Neural cell (in vitro differentiated cells): ENCODE data around the gene STC2. TPM values are rescaled to one million over a fixed set of nuclear protein-coding genes. Genes with fewer than 3 reads are reported as not detected.

Experiments used
- H2AFZ ChIP-seq: fragments of 200-600, 300-800 bp; sonication (generic), shearing (Covaris generic); 2 replicates; pipeline ENCODE4 v1.6.0; 2014; ENCODE audit warnings: low read depth, mild to moderate bottlenecking, antibody characterized with exemption, low read length, moderate library complexity
- H3F3A ChIP-seq: fragments of 200-600 bp; shearing (Covaris generic); 2 replicates; pipeline ENCODE4 v1.6.1; 2016; ENCODE audit warnings: mild to moderate bottlenecking, moderate library complexity, mixed read lengths, antibody characterized with exemption, low read length; ENCODE audit not compliant: insufficient read depth, poor library complexity, severe bottlenecking
- H3K27ac ChIP-seq: fragments of 200-600, 300-800 bp; sonication (generic), shearing (Covaris generic); 2 replicates; pipeline ENCODE4 v1.5.1; 2014; ENCODE audit warnings: mild to moderate bottlenecking, low read length, moderate library complexity
- H3K27me3 ChIP-seq: fragments of 300-800, 200-600 bp; sonication (generic), shearing (Covaris generic); 2 replicates; pipeline ENCODE4 v1.6.0; 2014; ENCODE audit warnings: mild to moderate bottlenecking, low read depth, low read length, moderate library complexity; ENCODE audit not compliant: insufficient read depth
- H3K36me3 ChIP-seq: fragments of 300-800, 200-600 bp; sonication (generic), shearing (Covaris generic); 2 replicates; pipeline ENCODE4 v1.5.1; 2014; ENCODE audit warnings: mild to moderate bottlenecking, antibody characterized with exemption, low read length, moderate library complexity; ENCODE audit not compliant: insufficient read depth
- H3K4me2 ChIP-seq: fragments of 300-800, 200-600 bp; sonication (generic), shearing (Covaris generic); 2 replicates; pipeline ENCODE4 v1.6.0; 2014; ENCODE audit warnings: mild to moderate bottlenecking, low read length
- H3K4me3 ChIP-seq: fragments of 300-800, 200-600 bp; sonication (generic), shearing (Covaris generic); 2 replicates; pipeline ENCODE4 v1.5.1; 2014; ENCODE audit warnings: mild to moderate bottlenecking, low read length, moderate library complexity
- H3K79me2 ChIP-seq: fragments of 200-600 bp; shearing (Covaris generic); replicated peaks from 2 replicates; pipeline ENCODE4 v1.6.0; 2014; ENCODE audit warnings: mild to moderate bottlenecking, low read length, moderate library complexity; ENCODE audit not compliant: insufficient read depth
- H3K9ac ChIP-seq: fragments of 300-800, 200-600 bp; sonication (generic), shearing (Covaris generic); 2 replicates; pipeline ENCODE4 v1.6.1; 2016; ENCODE audit warnings: mild to moderate bottlenecking, low read length, mixed read lengths
- H3K9me2 ChIP-seq: fragments of 200-600 bp; shearing (Covaris generic); 2 replicates; pipeline ENCODE4 v1.6.1; 2016; ENCODE audit warnings: mild to moderate bottlenecking, low read length, mixed read lengths; ENCODE audit not compliant: insufficient read depth
- H3K9me3 ChIP-seq: fragments of 200-600, 300-800 bp; sonication (generic), shearing (Covaris generic); 2 replicates; pipeline ENCODE4 v1.6.1; 2016; ENCODE audit warnings: mild to moderate bottlenecking, mixed run types, low read length, moderate library complexity, mixed read lengths
- H4K20me1 ChIP-seq: fragments of 200-600 bp; shearing (Covaris generic); 2 replicates; pipeline ENCODE4 v1.6.1; 2016; ENCODE audit warnings: mild to moderate bottlenecking, mixed run types; ENCODE audit not compliant: insufficient read depth
- EP300 ChIP-seq: fragments of 450-650 bp; conservative IDR thresholded peaks from 2 replicates; pipeline ENCODE4 v1.6.1; 2014; ENCODE audit warnings: antibody characterized with exemption, mild to moderate bottlenecking, moderate library complexity; ENCODE audit not compliant: poor library complexity, severe bottlenecking
- EZH2 ChIP-seq: fragments of 200-600, 300-800 bp; shearing (Covaris generic), sonication (generic); IDR thresholded peaks from 2 replicates; pipeline ENCODE4 v1.6.1; 2014; ENCODE audit warnings: antibody characterized with exemption, low read length, borderline replicate concordance, mild to moderate bottlenecking; ENCODE audit not compliant: insufficient read depth, poor library complexity, severe bottlenecking
- MXI1 ChIP-seq: fragments of 450-650 bp; conservative IDR thresholded peaks from 2 replicates; pipeline ENCODE4 v1.6.1; 2014; ENCODE audit warnings: antibody characterized with exemption, mild to moderate bottlenecking; ENCODE audit not compliant: poor library complexity, severe bottlenecking
- POLR2AphosphoS5 ChIP-seq: IDR thresholded peaks from 2 replicates; pipeline ENCODE4 v1.6.1; 2012
- RAD21 ChIP-seq: fragments of 450-650 bp; conservative IDR thresholded peaks from 2 replicates; pipeline ENCODE4 v1.6.1; 2014; ENCODE audit warnings: antibody characterized with exemption, mild to moderate bottlenecking, moderate library complexity
- REST ChIP-seq: IDR thresholded peaks from 2 replicates; pipeline ENCODE4 v1.6.1; 2012; ENCODE audit warnings: borderline replicate concordance
- SMC3 ChIP-seq: fragments of 450-650 bp; conservative IDR thresholded peaks from 2 replicates; pipeline ENCODE4 v1.6.1; 2014; ENCODE audit warnings: antibody characterized with exemption, mild to moderate bottlenecking, moderate library complexity; ENCODE audit not compliant: poor library complexity
- TAF1 ChIP-seq: IDR thresholded peaks from 2 replicates; pipeline ENCODE4 v1.6.1; 2012; ENCODE audit warnings: low read depth
- polyA plus RNA-seq: library from polyadenylated mRNA; depleted of rRNA; stranded (reverse); fragments of >200 nt; gene quantifications from 2 replicates; pipeline ENCODE4 v1.2.3, GENCODE V29; 2014
- TF ChIP-seq, protein P1 (sequence below): fragments of 450-650 bp; IDR thresholded peaks from 2 replicates; pipeline ENCODE4 v1.5.1; 2014; ENCODE audit warnings: antibody characterized with exemption, mild to moderate bottlenecking, moderate library complexity; ENCODE audit not compliant: poor library complexity, severe bottlenecking

Gene STC2
- polyA plus RNA-seq, 1 donor from 2014 or later: 0.09 TPM

DNA sequence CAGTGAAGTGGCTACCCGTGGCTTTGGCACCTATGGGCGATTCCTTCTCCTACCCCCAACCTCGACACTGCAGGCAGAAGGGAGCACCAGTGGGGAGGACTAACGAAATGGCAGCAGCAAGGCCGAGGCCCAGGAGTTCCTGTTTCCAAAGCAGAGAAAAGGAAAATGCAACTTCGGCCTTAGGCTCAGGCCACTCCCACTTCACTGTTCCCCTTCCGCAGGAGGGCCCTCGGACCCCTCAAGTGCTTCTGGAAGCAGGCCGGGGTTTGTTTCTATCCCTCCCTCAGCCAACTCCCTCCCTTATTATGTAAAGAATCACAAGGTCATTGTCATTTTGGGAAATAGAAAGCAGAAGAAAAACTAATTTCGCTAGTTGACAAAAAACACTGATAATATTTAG is 56.8 kb downstream of the STC2 start:
- H3K79me2 ChIP-seq: no peaks in the 10 kb centered on the region
- no peak overlapping the region for H3K4me2 ChIP-seq
- no peaks in the 10 kb centered on the region for H3K36me3 ChIP-seq
- no peaks in the 10 kb centered on the region for H3K9me3 ChIP-seq
- H2AFZ ChIP-seq: no peak overlapping the region
- no peak overlapping the region for H3K9ac ChIP-seq
- TF ChIP-seq SMC3: no peak
- TF ChIP-seq, protein P1, sequence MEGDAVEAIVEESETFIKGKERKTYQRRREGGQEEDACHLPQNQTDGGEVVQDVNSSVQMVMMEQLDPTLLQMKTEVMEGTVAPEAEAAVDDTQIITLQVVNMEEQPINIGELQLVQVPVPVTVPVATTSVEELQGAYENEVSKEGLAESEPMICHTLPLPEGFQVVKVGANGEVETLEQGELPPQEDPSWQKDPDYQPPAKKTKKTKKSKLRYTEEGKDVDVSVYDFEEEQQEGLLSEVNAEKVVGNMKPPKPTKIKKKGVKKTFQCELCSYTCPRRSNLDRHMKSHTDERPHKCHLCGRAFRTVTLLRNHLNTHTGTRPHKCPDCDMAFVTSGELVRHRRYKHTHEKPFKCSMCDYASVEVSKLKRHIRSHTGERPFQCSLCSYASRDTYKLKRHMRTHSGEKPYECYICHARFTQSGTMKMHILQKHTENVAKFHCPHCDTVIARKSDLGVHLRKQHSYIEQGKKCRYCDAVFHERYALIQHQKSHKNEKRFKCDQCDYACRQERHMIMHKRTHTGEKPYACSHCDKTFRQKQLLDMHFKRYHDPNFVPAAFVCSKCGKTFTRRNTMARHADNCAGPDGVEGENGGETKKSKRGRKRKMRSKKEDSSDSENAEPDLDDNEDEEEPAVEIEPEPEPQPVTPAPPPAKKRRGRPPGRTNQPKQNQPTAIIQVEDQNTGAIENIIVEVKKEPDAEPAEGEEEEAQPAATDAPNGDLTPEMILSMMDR: no peak
- TF ChIP-seq REST: no peak
- no peak for TF ChIP-seq POLR2AphosphoS5
- TF ChIP-seq EP300: no peak
- TF ChIP-seq MXI1: no peak
- TF ChIP-seq EZH2: no peak
- no peak for TF ChIP-seq TAF1
- no peak for TF ChIP-seq RAD21
- H3K9me2 ChIP-seq: no peaks in the 10 kb centered on the region
- no peak overlapping the region for H3K27ac ChIP-seq
- no peaks in the 10 kb centered on the region for H4K20me1 ChIP-seq
- no peak overlapping the region for H3K4me3 ChIP-seq
- H3K27me3 ChIP-seq: no peaks in the 10 kb centered on the region
- H3F3A ChIP-seq: no peaks in the 10 kb centered on the region

DNA sequence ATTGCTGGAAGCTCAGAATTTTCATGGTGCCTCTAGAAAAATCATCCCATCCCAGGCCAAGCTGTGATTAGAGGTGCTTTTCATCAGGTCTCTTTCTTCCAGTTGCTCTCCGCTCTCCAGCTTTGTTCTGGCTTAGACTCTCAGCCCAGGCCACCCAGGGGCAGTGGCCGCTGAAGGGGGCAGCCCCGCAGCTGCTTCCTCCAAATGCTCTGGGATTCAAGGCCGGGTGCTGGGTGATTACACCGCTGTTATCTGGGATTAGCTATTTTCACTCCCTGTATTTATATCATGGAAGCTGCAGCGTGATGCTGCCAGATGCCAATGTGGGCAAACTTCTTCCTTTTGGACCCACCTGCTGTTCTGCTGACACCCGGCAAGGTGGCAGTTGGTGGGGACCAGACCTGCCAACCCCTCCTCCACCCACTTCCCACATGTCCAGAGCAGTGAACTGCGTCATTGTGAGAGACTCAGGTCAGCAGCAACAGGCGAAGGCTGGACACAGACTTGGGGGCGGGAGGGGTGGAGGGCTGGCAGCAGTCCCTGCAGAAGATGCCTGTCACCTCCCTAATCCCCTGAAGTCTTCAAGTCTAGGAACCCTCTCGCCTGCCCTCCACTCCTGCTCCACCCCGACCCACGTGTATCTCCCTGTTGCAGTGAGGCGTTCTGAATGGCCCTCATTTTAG is 59.3 kb downstream of the STC2 start:
- no peaks in the 10 kb centered on the region for H3K9me3 ChIP-seq
- no peaks in the 10 kb centered on the region for H3F3A ChIP-seq
- TF ChIP-seq RAD21: no peak
- TF ChIP-seq POLR2AphosphoS5: no peak
- no peak for TF ChIP-seq SMC3
- TF ChIP-seq REST: no peak
- no peak for TF ChIP-seq EZH2
- no peak for TF ChIP-seq EP300
- TF ChIP-seq, protein P1: no peak
- TF ChIP-seq MXI1: no peak
- no peak for TF ChIP-seq TAF1
- H3K27me3 ChIP-seq: no peaks in the 10 kb centered on the region
- no peak overlapping the region for H3K27ac ChIP-seq
- no peaks in the 10 kb centered on the region for H3K9me2 ChIP-seq
- H4K20me1 ChIP-seq: no peaks in the 10 kb centered on the region
- H3K4me3 ChIP-seq: no peak overlapping the region
- H3K79me2 ChIP-seq: no peaks in the 10 kb centered on the region
- no peaks in the 10 kb centered on the region for H3K36me3 ChIP-seq
- H2AFZ ChIP-seq: no peak overlapping the region
- no peak overlapping the region for H3K9ac ChIP-seq
- H3K4me2 ChIP-seq: no peak overlapping the region
